ENCODE results near the gene ZBTB7B.
"Not testable (repeated sequence)": the region's sequence is repeated elsewhere in the genome, so short reads cannot be mapped to it uniquely, and the experiment has no call there.

Gene ZBTB7B

DNA sequence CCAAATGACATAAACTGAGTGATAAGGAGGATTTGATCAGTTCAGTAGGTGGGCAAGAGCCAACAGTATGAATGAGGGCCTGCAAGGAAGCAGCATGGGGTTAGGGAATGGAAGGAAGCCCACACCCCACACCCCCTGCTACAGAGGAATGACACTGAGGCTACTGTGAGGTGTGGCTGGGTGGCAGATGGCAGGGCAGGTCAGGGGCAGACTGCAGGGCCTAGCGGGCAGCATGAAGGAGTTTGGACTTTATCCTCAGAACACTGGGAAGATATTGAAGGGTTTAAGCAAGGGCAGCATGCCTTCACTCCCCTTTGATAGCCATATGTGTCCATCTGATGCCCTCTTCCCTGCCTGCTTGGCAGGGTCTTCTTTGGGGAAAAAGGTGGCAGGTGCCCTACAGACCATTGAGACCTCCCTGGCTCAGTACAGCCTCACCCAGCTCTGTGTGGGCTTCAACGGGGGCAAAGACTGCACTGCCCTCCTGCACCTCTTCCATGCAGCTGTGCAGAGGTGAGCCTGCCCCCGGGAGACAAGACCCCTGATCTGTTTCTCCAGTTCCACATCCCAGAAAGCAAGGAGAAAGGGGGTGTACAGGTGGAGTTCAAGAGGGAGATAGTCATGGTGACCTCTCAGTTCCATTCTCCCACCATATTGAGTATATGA is 13.3 kb upstream of the ZBTB7B start:
- no peak for DNase-seq

DNA sequence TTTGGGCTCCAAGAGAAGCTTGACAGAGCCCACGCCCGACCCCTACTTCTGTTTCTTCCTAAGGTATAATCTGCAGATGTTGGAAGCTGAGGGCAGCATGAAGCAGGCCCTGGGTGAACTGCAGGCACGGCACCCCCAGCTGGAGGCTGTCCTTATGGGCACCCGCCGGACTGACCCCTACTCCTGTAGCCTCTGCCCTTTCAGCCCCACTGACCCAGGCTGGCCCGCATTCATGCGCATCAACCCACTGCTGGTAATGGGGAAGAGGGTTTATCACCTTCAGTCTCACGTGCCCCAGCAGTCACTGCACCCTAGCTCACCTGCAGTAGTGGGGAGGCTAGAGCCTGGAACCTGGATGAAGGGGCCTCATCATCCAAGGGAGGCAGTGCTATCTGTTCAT is 12.3 kb upstream of the ZBTB7B start:
- DNase-seq, result no peak

DNA sequence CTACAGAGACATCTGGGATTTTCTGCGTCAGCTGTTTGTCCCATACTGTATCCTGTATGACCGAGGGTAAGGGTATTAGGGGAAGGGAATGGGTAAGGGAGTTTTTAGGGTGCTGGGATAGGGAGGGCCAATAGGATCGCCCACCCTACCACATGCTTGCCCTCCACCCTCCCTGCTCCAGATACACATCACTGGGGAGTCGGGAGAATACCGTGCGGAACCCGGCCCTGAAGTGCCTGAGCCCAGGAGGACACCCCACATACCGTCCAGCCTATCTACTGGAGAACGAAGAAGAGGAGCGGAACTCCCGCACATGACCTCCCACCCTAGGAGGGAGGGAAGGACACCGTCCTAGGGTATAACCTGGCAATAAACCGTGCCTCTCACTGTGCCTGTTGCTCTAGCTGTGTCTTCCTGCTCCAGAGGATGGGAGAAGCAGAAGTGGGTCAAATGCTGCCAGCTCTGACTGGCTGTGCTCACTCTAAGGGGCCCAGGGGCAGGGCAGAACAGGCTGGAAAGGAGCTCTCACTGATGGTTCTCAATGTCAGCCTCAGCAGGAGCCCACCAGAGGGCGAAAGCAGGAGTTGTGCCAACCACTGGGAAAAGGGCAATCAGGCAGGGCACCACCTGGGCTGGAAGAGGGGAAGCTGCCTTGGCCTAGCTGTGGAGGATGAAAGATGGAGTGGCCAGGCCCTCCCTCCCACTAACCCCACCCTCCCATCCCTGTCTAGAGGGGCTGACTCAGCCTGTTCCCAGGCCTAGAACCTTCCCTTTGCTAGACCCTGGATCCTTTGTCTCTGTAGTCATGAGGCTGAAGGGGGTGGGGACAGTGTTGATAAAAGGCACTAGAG is 9.7 kb upstream of the ZBTB7B start:
- no peak for DNase-seq

DNA sequence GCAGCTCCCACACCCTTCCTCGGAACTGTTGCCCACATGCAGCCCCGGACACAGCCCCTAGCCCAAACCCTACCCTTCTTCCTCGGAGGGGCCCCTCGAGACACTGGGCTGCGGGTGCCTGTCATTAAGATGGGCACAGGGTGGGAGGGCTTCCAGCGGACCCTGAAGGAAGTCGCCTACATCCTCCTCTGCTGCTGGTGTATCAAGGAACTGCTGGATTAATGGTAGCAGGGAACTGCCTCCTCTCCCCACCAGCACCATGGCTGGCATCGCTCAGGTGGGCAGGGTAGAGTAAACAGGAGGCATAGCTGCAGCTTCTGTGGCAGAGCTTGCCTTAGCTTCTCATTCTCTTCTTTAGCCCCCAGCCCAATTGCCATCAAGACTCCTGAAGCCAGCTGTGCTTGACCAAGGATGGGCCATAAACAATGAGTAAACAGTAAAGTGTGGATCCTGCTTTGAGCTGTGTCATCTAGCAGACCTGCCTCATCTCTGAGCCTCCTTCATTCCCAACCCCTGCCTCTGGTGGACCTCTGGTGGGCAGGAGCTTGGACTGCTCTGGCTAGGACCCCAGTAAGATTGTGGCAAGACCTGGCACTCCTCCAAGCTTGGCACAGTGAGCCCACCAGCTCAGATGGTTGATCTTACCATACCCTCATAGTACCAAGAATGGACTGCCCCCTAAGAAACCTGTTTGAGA is 8.9 kb upstream of the ZBTB7B start, which contains the start of gene LENEP:
Gene LENEP, plus strand, starts transcription at position 15 of the 697 bp plus-strand sequence. Its CDS starts 22 bp downstream, at position 37.
- no peak for DNase-seq

DNA sequence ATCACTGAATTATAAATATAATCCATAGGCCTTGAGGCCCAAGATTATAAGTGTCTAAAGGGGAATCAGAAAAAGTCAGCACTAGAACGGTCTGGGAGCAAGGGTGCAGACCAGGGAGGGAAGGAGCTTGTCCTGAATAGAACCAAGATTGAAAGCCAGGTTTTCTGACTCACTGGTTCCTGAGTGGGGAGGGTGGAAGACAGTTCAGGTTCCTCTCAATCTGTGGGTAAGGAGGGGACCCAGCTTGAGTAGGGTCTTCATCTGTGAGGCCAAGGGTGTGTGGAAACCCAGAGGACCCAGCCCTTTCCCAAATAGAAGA is 8.4 kb upstream of the ZBTB7B start:
- DNase-seq, result no peak

DNA sequence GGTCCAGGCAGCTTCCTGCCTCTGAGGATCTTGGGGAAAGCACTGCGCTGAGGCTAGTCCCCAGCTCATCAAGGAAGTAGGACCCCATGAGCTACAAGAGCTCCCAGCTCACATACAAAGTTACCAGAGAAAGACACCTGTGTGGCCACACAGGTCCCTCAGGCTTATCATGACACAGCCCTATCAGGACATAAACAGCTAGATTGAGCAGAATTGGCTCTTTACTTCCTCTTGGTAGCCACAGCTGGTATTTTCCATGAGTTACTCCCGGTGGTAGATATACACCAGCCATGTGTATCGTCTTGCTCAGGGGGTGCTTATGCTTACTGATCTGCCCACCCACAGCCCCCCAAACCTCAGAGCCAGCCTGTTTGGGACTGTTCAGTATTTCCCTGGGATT is 8.0 kb upstream of the ZBTB7B start:
- DNase-seq, result no peak

DNA sequence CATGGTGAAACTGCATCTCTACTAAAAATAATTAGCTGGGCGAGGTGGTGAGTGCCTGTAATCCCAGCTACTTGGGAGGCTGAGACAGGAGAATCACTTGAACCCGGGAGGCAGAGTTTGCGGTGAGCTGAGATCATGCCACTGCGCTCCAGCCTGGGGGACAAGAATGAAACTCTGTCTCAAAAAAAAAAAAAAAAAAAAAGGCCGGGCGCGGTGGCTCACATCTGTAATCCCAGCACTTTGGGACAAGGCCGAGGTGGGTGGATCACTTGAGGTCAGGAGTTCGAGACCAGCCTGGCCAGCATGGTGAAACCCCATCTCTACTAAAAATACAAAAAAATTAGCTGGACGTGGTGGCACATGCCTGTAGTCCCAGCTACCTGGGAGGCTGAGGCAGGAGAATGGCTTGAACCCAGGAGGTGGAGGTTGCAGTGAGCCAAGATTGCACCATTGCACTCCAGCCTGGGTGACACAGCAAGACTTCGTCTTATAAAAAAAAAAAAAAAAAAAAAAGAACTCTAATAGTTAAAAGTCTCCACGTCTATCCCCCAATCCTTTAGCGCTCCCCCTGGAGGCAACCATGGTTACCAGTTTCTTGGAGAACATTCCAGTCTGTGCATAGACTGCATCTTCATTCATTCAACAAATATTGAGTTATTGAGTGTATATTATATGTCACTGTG is 7.2 kb upstream of the ZBTB7B start:
- not testable (repeated sequence) for DNase-seq

DNA sequence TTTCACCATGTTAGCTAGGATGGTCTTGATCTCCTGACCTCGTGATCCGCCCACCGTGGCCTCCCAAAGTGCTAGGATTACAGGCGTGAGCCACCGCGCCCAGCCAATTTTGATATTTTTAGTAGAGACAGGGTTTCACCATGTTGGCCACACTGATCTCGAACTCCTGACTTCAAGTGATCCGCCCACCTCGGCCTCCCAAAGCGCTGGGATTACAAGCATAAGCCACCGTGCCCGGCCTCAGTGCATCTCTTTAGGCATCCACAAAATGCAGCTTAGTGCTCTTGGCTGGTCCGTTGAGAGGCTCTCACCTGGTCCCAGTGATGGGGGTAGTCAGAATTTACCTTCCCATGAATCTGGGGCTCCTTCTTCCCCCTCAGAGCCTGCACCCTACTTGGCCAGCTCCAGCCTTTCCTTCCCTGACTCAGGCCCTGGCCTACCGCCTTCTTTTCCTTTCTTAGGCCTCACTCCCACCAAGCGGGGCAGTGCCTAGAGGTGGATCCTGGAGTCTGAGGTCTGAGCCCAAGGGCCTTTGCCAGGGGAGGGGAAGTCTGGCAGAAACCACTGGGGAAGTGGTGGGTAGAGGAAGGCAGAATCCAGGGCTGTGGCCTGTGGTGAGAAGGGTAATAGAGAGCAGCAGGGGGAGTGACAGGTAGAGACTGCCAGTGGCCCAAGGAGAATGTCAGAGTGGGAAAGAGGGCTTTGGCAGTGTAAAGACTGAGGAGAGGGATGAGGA is 5.5 kb upstream of the ZBTB7B start:
- DNase-seq, result no peak

DNA sequence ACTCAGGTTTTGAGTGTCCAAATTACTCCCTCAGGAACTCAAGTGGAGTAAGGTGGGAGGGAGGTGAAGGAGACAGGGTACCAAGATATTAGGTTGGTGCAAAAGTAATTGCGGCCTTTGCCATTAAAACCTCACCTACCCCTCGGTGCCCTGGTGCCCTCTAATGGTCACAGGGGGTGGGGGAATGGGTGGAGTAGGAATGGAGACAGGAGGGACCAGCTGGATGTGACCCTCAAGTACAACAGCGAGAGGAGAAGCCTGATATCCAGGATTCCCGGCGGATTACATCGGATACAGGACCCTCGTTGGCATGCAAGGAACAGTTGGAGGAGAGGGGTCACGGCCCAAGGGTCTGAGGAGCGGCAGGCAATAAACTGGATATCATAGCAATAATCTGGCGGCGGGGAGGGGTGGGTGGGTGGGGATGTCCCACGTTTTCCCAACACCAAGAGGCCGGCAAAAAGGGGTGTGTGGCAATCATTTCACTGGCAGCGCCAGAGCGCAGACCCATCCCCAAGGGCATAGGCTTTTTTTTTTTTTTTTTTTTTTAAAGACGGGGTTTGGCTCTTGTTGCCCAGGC is 4.3 kb upstream of the ZBTB7B start:
- DNase-seq, result no peak

DNA sequence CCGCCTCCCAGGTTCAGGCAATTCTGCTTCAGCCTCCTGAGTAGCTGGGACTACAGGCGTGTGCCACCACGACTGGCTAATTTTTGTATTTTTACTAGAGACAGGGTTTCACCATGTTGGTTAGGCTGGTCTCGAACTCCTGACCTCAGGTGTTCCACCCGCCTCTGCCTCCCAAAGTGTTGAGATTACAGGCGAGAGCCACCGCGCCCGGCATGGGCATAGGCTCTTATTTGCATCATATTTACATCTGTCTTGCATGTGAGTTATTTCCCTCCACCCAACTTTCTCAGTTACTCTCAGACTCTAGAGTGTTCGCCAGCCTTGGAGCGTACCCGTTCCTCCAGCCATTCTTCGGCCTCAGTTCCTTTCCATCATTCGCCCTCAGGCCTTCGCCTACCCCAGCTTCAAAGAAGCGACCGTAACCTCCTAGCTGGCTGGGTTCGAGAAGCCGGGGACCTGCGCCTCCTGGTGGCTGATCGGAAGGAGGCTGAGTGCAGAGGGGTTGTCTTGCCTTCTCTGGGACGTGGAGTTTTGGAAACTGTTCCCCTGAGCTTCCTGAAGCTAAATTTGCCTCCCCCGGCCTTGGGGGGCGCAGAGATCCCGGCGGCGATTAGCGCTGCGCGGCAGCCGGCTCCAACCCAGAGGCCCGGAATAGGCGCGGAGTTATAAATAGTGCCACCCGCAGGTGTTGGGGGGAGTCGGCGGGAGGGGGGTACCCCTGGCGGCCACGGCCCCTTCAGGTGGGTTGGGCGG is 3.6 kb upstream of the ZBTB7B start:
- peak; percentile 79 for DNase-seq

DNA sequence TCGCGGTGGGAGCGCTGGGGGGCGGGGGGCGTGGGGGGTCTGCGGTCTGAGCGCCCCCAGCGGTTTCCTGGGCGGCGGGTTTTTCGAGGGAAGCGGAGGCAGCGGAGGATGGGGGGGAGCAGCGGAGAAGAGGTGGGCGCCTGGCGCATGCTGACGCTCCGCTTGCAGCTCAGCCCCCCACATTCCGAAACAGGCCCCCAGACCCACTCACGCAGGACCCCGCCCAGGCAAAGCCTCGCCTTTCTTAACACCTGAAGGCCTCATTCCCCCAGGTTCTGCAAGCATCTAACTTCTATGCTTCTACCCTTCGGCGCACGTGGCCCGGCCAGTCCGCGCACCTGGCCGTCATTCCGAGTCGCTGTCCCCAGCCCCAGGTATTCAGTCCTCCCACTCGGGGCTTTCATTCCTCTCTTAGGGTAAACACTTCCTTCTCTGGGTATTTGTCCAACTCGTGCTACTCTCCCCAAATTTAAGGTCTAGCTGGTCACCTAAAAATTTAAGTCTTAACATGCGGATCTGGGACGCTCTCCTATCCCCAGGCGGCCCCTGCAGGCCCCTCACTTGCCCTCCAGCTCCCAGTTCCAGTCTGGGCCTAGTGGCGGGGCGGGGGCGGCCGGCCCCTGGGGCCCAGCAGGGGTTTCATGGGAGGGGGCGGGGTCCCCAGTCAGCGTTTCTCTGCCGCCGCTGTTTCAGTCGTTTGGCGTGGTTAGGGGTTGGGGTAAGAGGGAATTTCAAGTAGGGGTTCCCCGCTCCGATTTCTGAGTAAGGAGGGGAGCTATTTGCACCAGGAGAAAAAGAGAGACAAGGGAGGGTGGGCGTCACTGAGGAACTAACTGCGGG is 2.8 kb upstream of the ZBTB7B start:
- DNase-seq, result peak; percentile 55

DNA sequence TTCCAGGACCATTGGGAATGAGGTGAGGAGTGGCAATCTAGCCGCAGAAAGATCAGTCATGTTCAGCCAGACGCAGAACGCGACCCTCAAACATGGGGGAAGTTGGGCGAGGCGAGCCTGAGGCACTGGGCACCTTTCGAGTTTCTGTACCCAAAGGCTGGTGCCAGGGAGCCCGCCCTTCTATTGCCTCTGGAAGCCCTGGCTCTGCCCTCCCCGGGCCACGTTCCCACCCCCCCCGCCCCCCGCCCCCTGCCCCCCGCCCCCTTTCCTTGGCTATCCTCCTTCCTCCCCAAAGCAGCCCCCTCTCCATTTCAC is 2.2 kb upstream of the ZBTB7B start:
- no peak for DNase-seq

DNA sequence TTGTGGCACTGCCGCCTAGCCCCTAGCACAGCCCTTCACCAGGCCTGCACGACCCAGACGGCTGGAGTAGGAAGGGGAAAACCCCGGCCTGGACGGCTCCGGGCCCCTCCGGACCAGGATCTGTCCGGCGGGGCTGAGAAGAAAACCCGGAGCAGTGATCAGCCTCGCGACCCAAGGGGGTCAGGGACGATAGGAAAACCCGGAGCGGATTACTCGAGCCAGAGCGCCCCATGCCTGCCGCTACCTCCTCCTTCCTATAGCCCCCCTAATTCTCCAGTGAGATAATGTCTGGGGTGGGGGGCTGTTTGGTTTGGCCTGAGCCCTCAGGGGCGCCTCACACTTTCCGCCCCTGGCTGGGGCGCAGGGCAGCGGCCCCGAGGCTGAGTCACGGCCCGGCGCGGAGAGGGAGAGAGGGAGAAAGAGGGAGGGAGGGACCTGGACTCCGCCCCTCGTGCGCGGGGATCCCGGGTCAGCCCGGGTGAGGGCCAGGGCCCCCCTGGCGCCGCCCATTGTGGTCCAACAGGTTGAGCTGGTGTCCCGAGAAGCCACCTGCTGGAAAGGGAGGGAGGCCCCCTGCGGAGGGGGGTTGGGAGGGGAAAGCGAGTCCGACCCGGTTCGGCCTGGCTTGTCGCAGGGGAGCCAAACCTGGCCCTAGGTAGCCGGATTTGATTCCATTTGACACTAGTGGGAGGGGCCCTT is 1.7 kb upstream of the ZBTB7B start:
- peak; percentile 82 for DNase-seq

DNA sequence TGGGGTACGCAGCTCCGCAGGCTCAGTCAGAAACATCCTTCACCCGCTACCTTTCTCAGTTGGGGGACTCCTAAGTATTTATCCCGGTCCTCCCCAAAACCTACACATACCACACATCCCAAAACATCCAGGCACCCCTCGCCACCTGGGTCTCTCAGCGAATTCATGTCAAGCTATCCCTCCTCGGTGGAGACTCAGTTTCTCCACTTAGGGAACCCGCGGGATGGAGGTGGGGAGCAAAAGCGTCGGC is 1.3 kb upstream of the ZBTB7B start:
- no peak for DNase-seq

DNA sequence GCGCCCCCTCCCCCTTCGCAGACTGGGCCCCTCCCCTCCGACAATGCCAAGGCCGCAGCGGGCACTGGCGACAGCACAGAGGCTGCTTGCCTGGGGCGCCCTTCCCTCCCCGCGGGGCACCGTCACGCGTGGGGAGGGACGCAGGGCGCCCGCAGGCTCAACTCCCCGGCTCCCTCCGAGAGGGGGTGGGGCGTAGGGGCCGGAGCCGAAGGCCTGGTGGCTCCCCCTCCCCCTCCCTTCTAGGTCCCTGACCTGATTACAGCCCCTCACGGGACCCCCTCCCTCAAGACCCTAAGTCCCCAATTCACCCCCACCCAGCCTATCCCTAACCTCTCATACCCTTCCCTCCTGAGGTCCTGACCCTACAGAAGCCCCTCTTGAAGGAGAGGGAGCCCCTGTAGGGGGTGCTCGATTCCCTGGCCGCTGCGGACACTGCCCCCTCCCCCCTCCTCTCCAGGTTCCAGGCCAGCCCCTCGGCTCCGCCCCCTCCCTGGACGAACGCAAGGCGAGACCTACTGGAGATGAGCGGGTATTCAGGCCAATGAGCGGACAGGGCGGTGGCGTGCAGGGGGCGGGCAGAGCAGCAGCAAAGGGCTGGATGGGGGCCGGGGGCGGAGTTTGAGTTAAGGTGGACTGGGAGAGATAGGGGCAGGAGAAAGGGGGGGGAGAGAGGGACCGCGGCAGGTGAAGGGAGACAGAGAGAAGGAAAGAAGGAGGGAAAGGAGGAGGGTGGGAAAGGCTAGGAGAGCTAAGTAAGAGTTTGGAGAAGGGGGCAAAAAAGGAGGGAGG is 733 bp upstream of the ZBTB7B start:
- peak; percentile 98 for DNase-seq

DNA sequence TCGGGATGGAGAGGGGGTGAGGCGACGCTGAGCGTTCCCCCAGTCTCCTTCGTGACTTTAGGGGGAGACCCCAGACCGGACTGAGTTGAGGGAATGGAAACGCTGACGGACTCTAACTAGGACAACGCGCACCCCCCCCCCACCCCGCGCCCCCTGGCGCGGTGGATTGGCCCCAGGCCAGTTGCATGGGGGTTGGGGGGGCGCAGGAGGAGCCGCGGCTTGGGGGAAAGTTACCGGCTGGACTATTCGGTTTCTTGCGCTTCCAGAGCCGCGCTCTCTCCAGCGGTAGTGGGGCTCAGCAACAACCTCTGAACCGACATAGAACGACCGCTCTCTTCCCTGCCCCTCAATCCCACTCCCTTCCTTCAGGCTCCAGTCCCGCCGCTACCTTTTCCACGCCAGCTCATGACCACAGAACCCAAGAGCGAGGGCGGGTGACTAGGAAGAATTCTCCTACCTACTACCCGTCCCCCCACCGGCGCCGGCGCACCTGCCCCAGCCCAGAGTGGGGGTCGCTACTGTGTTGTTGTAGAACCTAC is 694 bp downstream of the ZBTB7B start:
- no peak for DNase-seq

DNA sequence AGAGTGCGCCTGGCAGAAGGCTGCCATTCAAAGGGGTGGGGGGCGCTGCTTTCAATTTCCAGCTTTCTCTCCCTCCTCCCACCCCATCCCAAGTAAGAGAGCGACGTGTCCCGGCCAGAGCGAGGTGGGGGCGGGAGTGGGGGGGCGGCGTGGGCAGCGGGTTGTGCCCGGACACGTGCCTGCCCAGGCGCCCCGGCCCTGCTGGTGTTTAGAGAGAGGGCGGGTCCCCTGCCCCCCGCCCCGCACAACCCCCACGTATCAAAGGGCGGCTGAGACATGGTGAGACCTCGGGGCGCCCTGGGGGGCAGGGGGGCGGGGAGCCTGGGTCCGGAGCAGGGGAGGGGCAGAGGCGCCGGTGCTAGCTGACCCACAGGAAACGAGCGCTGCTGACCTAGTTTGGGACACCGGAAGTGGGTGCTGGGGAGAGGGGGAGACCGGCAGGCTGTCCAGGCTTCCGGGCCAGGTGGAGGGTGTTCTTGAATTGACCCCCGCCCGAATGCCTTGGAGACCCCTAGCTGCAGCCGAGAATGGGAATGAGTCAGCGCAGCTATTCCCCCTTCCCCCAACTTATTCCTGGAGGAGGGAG is 1.3 kb downstream of the ZBTB7B start:
- DNase-seq, result no peak

DNA sequence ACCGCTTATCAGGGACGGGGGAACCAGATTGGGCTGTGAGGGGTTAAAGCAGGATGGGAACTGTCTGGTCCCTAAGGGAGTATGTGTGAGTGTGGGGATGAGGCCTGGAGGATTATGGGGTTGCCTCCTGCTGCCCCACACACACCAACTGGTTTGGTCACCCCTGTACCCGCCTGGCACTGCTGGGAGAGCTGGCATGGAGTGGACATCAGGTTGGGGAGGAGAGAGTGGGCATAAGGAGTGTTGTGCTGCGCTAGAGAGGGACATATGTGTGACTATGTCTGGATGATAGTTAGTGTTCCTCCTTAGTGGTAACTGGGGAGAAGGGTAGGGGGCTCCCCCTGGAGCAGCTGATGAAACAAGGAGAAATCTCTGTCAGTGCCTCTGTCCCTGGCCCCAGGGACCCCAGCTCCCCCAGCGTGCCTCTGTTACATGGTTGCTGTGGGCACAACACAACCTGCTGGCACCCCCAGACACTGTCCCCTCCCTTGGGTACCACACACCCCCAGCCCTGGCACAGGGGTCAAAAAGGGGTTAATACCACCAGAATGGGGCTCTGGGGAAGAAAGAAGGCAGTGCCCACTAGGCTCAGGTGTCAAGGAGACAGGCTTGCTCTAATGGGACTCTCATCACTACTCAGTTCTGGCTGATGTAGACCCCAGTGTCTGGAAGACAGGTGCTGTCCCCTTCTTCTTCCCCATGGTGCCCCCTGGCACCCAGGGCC is 1.9 kb downstream of the ZBTB7B start:
- DNase-seq, result no peak

All from CD4-positive, alpha-beta T cell treated with Interleukin-12 subunit alpha and Interleukin-12 subunit beta, for 1 hour (primary cell).